GM19328 (cell line): ENCODE results near the gene SPATA31D1.
"Not testable (repeated sequence)": the region's sequence is repeated elsewhere in the genome, so short reads cannot be mapped to it uniquely, and the experiment has no call there.

ENCODE experiments used
- ATAC-seq: cut with Tn5 transposase; IDR thresholded peaks from one replicate; pipeline ENCODE4 v1.9.1; 2021; ENCODE audit warnings: mild to moderate bottlenecking, moderate library complexity; ENCODE audit not compliant: unreplicated experiment

Gene SPATA31D1

GRCh38 chr9:81988472-81988871 lies at the start of gene SPATA31D1:
TSS of gene SPATA31D1 (plus strand) at chr9:81988772. CDS start at chr9:81988819, 47 bp downstream.
- not testable (repeated sequence) for ATAC-seq

DNA sequence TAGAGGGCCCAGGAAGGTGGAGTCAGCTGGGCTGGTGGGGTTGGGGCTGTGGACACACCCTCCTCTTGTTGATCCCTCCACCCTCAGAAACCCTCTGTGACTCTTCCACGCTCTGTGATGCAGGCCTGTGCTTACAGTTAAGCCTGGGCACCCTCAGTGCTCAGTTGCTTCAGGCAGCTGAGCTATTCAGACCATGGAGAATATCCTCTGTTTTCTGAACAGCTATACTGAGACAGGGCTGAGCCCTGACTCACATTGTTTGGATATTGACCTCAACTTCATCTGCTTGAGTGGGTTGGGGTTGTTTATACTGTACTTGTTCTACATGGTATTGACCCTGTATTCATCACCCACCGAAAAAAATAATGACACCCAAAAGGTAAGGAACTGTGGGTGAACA lies 45.2 kb upstream of the SPATA31D1 start, which contains the start of gene SPATA31D3:
SPATA31D3 (plus strand) TSS at position 108 of the 400 bp plus-strand sequence; CDS start at position 194, 86 bp downstream.
- not testable (repeated sequence) for ATAC-seq

DNA sequence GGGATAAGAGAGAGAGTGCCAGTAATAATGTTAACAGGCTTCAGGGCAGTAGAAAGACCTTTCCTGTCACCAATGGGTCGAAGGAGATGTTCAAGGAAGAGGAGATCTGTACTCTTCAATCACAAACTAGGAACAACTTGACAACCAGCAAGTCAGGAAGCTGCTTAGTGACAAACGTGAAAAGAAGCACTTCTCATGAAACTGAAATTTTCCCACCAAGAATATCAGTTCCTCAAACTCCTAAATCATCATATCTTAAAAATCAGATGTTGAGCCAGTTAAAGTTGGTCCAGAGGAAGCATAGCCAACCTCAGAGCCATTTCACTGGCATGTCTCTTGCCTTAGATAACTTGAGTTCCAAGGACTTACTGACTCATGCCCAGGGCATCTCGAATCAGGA lies 39.9 kb upstream of the SPATA31D1 start:
- not testable (repeated sequence) for ATAC-seq

GRCh38 chr9:81953096-81953495 lies 35.5 kb upstream of the SPATA31D1 start:
- ATAC-seq, result no peak

DNA sequence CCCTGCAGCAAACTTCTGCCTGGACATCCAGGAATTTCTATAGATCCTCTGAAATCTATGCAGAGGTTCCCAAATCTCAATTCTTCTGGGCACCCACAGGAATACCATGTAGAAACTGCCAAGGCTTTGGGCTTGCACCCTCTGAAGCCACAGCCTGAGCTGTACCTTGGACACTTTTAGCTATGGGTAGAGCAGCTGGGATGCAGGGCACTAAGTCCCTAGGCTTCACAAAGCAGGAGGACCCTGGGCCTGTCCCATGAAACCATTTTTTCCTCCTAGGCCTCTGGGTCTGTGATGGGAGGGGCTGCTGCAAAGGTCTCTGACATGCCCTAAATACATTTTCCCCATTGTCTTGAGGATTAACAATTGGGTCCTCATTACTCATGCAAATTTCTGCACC lies 32.9 kb upstream of the SPATA31D1 start:
- no peak for ATAC-seq

DNA sequence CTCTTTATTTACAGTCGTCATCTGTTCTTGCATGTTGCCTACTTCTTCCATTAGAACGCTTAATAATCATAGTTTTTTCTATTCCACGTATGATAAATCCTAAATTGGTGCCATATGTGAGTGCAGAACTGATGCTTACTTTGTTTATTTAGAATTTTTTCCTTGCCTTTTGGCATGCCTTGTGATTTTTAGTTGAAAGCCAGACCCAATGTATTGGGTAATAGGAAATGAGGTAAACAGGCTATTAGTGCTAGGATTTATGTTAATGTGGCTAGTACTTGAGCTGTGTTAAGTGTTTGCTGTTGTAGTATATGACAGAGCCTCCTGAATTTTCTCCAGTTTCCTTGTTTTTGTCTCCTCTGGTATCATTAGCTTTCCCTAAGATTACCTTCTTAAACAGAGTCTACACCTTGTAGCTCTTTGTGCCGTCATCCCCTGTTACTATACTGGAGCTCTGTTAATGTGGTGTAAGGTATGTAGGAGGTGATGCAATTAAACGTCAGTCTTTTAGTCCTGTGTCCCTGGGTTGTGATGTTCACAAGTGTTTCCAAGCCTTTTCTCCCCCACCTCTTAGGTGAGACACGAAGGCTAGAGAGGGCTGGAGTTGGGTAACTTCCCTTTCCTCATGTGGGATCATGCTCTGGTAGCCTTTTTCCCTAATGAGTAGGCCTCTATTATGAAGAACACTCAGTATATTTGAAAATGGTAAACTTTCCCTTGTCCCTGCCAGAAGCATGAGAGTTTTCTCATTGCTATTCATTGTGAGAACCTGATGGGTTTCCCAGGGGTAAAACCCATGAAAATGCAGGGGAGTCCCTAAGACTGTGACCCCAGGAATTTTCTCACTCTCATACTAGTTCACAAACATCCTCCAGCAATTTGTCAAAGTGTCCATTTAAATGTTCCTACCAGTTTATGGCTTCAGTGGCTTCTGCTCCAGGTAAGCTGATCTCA lies 24.1 kb upstream of the SPATA31D1 start:
- ATAC-seq, result no peak

- no peak for ATAC-seq
Observed at GRCh38 chr9:81968026-81968425, 20.5 kb upstream of the SPATA31D1 start.

GRCh38 chr9:81969971-81970370 lies 18.6 kb upstream of the SPATA31D1 start:
- no peak for ATAC-seq

GRCh38 chr9:81971727-81972126 lies 16.8 kb upstream of the SPATA31D1 start:
- ATAC-seq, result no peak

DNA sequence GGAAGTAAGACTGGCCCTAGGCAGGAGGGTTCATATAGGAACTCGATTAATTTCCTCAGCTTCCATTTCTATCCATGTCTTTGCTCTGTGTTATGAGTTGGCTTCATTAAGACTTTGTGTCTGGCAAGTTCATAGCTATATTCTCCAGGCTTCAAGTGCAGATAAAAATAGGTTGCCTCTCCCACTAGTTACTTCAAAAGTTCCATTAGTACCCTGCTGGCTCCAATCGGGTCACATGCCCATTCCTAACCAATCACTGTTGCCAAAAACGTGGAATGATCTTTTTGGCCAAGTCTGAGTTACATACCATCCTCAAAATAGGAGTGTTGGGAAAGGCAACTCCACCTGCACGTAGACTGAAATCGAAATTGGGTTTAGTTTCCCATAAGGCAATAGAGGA lies 13.8 kb upstream of the SPATA31D1 start:
- no peak for ATAC-seq

GRCh38 chr9:81976351-81976750 lies 12.2 kb upstream of the SPATA31D1 start:
- ATAC-seq, result no peak

DNA sequence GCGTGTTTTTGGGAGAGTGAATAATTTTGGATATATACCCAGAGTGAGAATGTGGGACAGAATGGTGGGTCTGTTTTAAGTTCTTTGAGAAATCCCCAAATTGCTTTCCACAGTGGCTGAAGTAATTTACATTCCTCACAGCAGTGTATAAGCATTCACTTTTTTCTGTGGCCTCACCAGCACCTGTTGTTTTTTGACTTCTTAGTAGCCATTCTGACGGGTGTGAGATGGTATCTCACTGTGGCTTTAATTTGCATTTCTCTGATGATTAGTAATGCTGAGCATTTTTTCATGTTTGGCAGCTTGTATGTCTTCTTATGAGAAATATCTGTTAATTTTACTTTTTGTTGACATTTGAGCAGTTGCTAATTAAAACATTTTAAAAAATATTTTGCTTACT lies 9.4 kb upstream of the SPATA31D1 start:
- ATAC-seq, result no peak

GRCh38 chr9:81980568-81980967 lies 8.0 kb upstream of the SPATA31D1 start:
- ATAC-seq, result no peak

DNA sequence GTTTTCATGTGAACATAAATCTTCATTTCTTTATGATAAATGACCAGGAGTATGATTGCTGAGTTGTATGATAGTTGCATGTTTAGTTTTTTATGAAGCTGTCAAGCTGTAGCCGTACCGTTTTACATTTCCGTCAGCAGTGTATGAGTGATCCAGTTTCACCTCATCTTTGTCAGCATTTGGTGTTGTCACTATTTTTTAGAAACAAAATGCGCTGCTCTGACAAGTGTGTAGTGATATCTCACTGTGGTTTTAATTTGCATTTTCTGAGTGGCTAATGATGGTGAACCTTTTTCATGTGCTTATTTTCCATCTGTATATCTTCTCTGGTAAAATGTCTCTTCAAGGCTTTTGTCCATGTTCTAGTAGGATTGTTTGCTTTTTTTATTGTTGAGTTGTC lies 6.7 kb upstream of the SPATA31D1 start:
- no peak for ATAC-seq

DNA sequence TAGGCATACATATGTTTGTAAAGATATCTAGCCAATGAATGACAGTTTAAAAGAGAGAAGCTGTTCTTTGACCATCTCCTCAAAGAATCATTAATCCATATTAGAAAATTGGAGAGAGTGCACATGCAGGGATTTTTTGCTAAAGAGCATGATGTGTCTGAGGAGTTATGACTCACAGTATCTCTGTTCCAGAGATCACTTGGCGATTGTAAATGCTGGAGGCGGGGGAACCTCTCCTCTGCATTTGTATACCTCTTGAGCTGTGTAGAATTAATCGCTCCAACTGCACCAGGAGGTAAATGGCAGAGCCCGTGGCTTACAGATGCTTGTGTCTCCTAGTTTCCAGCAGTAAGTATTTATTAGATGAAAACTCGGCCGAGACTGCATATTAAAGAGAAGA lies 3.6 kb upstream of the SPATA31D1 start:
- no peak for ATAC-seq

DNA sequence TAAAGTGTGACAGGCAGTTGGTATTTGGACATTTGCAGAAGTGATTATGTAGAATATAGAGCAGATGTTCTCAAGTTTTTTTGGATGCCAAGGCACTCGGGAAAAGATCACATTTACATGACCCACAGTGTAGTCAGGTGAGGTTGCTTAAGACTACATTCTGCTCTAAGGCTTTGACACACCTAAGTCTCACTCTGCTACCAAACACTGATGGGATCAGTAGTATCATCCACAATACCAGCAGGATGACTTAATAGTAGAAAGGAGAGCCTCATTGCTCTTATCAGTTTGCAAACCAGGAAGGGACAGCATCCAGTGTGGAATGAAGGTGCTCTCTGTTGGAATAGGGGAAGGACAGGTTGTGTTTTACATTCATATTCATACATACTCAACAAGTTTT lies 2.5 kb upstream of the SPATA31D1 start:
- no peak for ATAC-seq

DNA sequence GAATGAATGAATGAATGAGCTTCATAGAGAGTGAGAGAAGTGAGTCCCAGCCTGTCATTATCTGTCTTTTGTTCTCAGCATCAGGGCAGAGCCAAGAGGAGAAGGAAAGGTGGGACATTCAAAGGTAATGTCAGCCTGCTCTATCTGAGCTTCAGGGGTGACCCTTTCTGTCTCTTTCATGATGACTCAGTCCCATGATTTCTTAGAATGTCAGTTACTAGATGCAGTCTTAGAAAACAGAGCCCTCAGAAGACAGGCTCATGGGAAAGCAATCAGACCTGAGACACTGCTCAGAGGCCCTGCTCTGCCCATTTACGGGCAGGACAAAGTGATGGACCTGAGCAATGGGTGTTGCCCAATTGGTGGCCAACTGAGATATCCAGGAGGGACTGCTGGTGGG lies 1.1 kb downstream of the SPATA31D1 start:
- no peak for ATAC-seq

DNA sequence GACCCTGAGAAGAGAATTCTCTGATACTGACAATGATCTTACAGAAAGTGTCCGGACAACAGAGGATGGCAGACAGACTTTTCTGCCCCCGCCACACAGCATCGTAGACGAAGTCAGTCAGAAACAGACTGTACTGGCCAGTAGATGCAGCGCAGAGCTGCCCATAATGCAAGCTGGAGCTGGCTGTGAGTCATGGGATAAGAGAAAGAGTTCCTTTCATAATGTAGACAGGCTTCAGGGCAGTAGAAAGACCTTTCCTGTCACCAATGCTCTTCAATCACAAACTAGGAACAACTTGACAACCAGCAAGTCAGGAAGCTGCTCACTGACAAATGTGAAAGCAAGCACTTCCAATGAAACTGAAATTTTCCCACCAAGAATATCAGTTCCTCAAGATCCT lies 5.1 kb downstream of the SPATA31D1 start:
- ATAC-seq, result no peak

DNA sequence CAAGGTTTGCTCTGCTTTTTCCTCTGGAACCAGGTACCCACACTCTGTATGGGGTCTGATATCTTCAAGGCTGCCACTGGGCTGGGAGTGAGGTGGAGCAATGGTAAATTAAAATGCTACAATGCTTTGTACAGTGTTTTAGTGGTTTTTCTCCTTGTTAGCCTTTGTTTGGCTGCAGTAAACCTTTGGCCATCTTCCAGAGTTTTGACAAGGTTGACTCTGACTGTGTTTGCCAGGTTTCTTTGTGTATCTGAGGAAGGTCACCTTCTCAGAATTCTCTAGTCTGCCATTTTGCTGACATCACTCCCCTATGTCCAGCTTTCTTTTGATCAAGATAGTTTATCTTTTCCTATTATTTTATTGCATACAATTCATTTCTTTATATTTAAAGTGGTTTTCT lies 11.2 kb downstream of the SPATA31D1 start:
- ATAC-seq, result no peak

DNA sequence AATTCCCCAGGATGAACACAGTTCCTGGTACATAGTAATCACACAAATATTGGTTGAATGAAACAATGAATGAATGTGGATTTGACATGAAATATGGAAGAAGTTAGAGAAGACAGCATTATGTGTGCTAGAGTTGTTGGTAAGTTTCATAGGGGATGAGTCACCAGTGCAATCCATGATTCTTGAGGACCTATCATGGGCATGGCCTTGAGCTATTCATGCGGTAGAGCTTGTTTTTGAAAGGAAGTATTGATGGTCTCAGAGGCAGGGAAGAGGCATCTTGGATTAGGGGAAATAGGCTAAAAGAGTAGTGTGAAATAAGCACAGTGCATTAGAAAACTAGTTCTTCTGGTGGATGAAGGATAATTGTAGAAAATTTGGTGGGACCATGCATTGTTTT lies 22.1 kb downstream of the SPATA31D1 start:
- ATAC-seq, result no peak

- ATAC-seq, result no peak
Observed at GRCh38 chr9:82011133-82011532, 22.6 kb downstream of the SPATA31D1 start.

DNA sequence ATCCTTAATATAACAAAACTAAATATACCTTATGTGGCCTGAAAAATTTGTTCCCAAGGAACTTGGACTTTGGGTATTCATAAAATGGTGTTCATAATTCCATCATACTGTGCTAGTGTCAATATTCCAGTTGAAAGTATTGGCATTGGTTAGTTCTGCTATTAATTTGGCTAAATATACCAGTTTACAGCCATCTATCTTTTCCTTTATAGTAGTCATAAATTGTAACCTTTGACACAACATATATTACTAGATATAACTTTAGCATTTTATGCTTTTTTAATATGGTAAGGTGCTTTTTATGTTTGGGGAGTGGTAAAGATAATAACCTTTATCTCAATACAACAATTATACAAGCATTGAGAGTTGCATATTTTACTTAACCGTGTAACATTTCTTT lies 23.7 kb downstream of the SPATA31D1 start:
- ATAC-seq, result no peak

- no peak for ATAC-seq
Observed at GRCh38 chr9:82020331-82020730, 31.8 kb downstream of the SPATA31D1 start.
